ENCODE results near the gene CNTN5.

The CNTN5 gene

GRCh38 chr11:99148352-99148751, 127.6 kb downstream of the CNTN5 start:
- no peaks in the 10 kb centered on the region for H3K9me3 ChIP-seq (ENCODE audit: control insufficient read depth, insufficient read depth, low read depth, low read length)
- CTCF ChIA-PET = interaction anchor here (0.6 kb wide), 1 partner anchor 30 kb away, joined by 3 read pairs; no protein-coding TSS in a partner anchor
- POLR2A ChIA-PET = no interaction called here
- TF ChIP-seq ZNF707 (tag by site-specific recombination; IDR thresholded peaks at IDR 0.05) (no peak), ZNF518A (tag by site-specific recombination; conservative IDR thresholded peaks at IDR 0.05; ENCODE audit: low read depth) (no peak), ZFP3 (tag by site-specific recombination; IDR thresholded peaks at IDR 0.05; ENCODE audit: low read depth) (no peak), ZNF133 (tag by site-specific recombination; IDR thresholded peaks at IDR 0.05) (no peak), SALL2 (tag by site-specific recombination; IDR thresholded peaks at IDR 0.05; ENCODE audit: borderline replicate concordance) (no peak), ZNF10 (tag by site-specific recombination; IDR thresholded peaks at IDR 0.05) (no peak), ZBTB11 (tag by site-specific recombination; conservative IDR thresholded peaks at IDR 0.05; ENCODE audit: low read depth) (no peak), ZNF426 (tag by site-specific recombination; IDR thresholded peaks at IDR 0.05) (no peak), BCL6B (tag by site-specific recombination; IDR thresholded peaks at IDR 0.05) (no peak), ELK4 (IDR thresholded peaks at IDR 0.05; ENCODE audit: borderline replicate concordance, low read depth, low read length) (no peak), ZNF341 (tag by site-specific recombination; IDR thresholded peaks at IDR 0.05; ENCODE audit: low read depth) (no peak), ZNF366 (tag by site-specific recombination; conservative IDR thresholded peaks at IDR 0.05) (no peak), GLI4 (tag by site-specific recombination; IDR thresholded peaks at IDR 0.05) (no peak), ZNF544 (tag by site-specific recombination; IDR thresholded peaks at IDR 0.05) (no peak), YY1 (tag by site-specific recombination; IDR thresholded peaks at IDR 0.05) (no peak), ZFP37 (tag by site-specific recombination; IDR thresholded peaks at IDR 0.05) (no peak), ZBTB17 (tag by site-specific recombination; IDR thresholded peaks at IDR 0.05) (no peak), SETDB1 (IDR thresholded peaks at IDR 0.05; ENCODE audit: insufficient read length, low read length) (no peak), ZSCAN5A (tag by site-specific recombination; IDR thresholded peaks at IDR 0.05) (no peak)
- H3K4me1 ChIP-seq (ENCODE audit: control insufficient read depth, insufficient read depth, low read length) = no peaks in the 10 kb centered on the region
- H3K4me3 ChIP-seq (ENCODE audit: low read depth, low read length) = no peak overlapping the region
- no peak overlapping the region for H3K27ac ChIP-seq (ENCODE audit: extremely low read depth, low read depth, low read length)
- no peaks in the 10 kb centered on the region for H3K36me3 ChIP-seq (ENCODE audit: control insufficient read depth in 2 of 2, insufficient read depth in 1 of 2, low read length in 2 of 2)

Data from HEK293 (cell line).